ENCODE data around the gene CRYGC. TPM values are rescaled to one million over a fixed set of nuclear protein-coding genes. Genes with fewer than 3 reads are reported as not detected.

CRYGC gene
- total and polyA plus RNA-seq, 2 of the 13 experiments (the other 11 are each of a cell fraction or from before 2014, with no cell fraction given) = 0.20 to 0.27 TPM

DNA sequence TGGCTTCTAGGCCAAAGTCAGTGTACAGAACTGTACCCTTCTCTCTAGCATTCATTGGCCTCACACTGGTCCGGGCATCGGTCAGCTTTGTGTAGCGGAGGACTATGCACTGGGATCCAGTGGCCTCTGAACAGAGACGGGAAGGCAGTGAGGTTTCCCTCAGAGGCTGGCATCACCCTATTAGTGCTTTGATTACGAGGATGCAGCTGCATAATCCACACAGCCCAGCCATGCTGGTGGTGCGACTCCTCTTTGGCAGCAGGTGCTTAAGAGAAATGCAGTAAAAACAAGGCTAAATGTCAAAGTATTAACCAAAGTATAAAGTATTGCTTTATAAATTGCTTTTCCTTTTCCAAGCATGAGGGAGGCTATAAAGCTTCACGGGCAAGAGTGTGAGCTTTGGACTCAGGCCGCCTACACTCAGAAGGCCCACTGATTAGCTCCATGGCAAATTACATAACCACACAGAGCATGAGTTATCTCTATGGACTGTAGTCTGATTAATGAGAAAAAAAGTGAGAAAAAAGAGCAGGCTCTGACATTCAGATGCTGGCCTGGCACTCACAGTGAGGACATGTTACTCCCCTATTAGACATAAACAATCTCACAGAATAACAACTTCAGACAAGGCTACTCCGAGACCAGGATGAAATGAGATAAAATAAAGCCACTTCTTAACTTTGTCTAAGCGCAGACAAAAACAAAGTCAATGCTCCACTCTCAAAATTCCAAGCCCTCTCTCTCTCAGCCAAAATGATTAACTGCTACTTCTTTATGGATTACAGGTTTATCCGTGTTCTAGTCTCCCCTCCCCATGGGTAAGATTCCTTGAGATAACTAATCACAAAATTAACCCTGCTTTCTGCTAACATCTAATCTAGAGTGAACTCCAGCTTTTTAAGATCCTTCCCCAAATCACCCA lies 6.4 kb upstream of the CRYGC start (continued):
- TF ChIP-seq JDP2 (CRISPR knock-in tag; IDR thresholded peaks at IDR 0.05; ENCODE audit: borderline replicate concordance) = no peak
- TF ChIP-seq ZNF333 (CRISPR knock-in tag; IDR thresholded peaks at IDR 0.05; ENCODE audit: borderline replicate concordance) = no peak
- TF ChIP-seq HOXA3 (CRISPR knock-in tag; IDR thresholded peaks at IDR 0.05) = peak; percentile 67; the same call in 1 of the 2 replicates
- TF ChIP-seq MIER2 (CRISPR knock-in tag; IDR thresholded peaks at IDR 0.05) = peak; percentile 77; the same call in 1 of the 2 replicates
- peak; percentile 50 for TF ChIP-seq PHF5A (CRISPR knock-in tag; IDR thresholded peaks at IDR 0.05; ENCODE audit: low read depth, unreplicated experiment)
- TF ChIP-seq, protein P1, sequence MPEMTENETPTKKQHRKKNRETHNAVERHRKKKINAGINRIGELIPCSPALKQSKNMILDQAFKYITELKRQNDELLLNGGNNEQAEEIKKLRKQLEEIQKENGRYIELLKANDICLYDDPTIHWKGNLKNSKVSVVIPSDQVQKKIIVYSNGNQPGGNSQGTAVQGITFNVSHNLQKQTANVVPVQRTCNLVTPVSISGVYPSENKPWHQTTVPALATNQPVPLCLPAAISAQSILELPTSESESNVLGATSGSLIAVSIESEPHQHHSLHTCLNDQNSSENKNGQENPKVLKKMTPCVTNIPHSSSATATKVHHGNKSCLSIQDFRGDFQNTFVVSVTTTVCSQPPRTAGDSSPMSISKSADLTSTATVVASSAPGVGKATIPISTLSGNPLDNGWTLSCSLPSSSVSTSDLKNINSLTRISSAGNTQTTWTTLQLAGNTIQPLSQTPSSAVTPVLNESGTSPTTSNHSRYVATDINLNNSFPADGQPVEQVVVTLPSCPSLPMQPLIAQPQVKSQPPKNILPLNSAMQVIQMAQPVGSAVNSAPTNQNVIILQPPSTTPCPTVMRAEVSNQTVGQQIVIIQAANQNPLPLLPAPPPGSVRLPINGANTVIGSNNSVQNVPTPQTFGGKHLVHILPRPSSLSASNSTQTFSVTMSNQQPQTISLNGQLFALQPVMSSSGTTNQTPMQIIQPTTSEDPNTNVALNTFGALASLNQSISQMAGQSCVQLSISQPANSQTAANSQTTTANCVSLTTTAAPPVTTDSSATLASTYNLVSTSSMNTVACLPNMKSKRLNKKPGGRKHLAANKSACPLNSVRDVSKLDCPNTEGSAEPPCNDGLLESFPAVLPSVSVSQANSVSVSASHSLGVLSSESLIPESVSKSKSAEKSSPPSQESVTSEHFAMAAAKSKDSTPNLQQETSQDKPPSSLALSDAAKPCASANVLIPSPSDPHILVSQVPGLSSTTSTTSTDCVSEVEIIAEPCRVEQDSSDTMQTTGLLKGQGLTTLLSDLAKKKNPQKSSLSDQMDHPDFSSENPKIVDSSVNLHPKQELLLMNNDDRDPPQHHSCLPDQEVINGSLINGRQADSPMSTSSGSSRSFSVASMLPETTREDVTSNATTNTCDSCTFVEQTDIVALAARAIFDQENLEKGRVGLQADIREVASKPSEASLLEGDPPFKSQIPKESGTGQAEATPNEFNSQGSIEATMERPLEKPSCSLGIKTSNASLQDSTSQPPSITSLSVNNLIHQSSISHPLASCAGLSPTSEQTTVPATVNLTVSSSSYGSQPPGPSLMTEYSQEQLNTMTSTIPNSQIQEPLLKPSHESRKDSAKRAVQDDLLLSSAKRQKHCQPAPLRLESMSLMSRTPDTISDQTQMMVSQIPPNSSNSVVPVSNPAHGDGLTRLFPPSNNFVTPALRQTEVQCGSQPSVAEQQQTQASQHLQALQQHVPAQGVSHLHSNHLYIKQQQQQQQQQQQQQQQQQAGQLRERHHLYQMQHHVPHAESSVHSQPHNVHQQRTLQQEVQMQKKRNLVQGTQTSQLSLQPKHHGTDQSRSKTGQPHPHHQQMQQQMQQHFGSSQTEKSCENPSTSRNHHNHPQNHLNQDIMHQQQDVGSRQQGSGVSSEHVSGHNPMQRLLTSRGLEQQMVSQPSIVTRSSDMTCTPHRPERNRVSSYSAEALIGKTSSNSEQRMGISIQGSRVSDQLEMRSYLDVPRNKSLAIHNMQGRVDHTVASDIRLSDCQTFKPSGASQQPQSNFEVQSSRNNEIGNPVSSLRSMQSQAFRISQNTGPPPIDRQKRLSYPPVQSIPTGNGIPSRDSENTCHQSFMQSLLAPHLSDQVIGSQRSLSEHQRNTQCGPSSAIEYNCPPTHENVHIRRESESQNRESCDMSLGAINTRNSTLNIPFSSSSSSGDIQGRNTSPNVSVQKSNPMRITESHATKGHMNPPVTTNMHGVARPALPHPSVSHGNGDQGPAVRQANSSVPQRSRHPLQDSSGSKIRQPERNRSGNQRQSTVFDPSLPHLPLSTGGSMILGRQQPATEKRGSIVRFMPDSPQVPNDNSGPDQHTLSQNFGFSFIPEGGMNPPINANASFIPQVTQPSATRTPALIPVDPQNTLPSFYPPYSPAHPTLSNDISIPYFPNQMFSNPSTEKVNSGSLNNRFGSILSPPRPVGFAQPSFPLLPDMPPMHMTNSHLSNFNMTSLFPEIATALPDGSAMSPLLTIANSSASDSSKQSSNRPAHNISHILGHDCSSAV (CRISPR knock-in tag; IDR thresholded peaks at IDR 0.05; ENCODE audit: borderline replicate concordance) = no peak
- TF ChIP-seq MBNL3 (CRISPR knock-in tag; conservative IDR thresholded peaks at IDR 0.05) = no peak
- TF ChIP-seq SAP130 (CRISPR knock-in tag; IDR thresholded peaks at IDR 0.05; ENCODE audit: low read depth) = peak; percentile 66
- TF ChIP-seq RORA (CRISPR knock-in tag; IDR thresholded peaks at IDR 0.05) = no peak
- TF ChIP-seq ZNF34 (CRISPR knock-in tag; IDR thresholded peaks at IDR 0.05; ENCODE audit: borderline replicate concordance) = no peak
- TF ChIP-seq, protein P2, sequence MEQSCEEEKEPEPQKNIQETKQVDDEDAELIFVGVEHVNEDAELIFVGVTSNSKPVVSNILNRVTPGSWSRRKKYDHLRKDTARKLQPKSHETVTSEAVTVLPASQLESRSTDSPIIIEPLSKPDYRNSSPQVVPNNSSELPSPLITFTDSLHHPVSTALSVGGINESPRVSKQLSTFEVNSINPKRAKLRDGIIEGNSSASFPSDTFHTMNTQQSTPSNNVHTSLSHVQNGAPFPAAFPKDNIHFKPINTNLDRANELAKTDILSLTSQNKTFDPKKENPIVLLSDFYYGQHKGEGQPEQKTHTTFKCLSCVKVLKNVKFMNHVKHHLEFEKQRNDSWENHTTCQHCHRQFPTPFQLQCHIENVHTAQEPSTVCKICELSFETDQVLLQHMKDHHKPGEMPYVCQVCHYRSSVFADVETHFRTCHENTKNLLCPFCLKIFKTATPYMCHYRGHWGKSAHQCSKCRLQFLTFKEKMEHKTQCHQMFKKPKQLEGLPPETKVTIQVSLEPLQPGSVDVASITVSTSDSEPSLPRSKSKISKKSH (CRISPR knock-in tag; IDR thresholded peaks at IDR 0.05; ENCODE audit: borderline replicate concordance) = no peak
- no peak for TF ChIP-seq GLI4 (CRISPR knock-in tag; IDR thresholded peaks at IDR 0.05; ENCODE audit: borderline replicate concordance)
- TF ChIP-seq ZSCAN20 (CRISPR knock-in tag; IDR thresholded peaks at IDR 0.05; ENCODE audit: borderline replicate concordance) = no peak
- TF ChIP-seq ZNF383 (CRISPR knock-in tag; IDR thresholded peaks at IDR 0.05; ENCODE audit: borderline replicate concordance) = no peak
- TF ChIP-seq ZFP36L2 (CRISPR knock-in tag; IDR thresholded peaks at IDR 0.05) = no peak
- TF ChIP-seq HOXD1 (CRISPR knock-in tag; IDR thresholded peaks at IDR 0.05) = no peak
- TF ChIP-seq ZBTB20 (CRISPR knock-in tag; IDR thresholded peaks at IDR 0.05; ENCODE audit: borderline replicate concordance, low read depth) = 0 out of 2 replicates have a peak, but pooled peaks have one; percentile 14
- TF ChIP-seq SMYD3 (CRISPR knock-in tag; IDR thresholded peaks at IDR 0.05) = peak; percentile 51; the same call in 1 of the 2 replicates
- TF ChIP-seq ZIK1 (CRISPR knock-in tag; IDR thresholded peaks at IDR 0.05; ENCODE audit: borderline replicate concordance, low read depth) = no peak
- TF ChIP-seq ONECUT2 (CRISPR knock-in tag; IDR thresholded peaks at IDR 0.05) = no peak

Data from HepG2 (cell line).